Vagina (tissue), 2 donors: Measurements from ENCODE around the gene PODXL2.

ENCODE experiments used
- POLR2A ChIP-seq, 2 donors: fragments of 450-650 bp; IDR thresholded peaks; one replicate each; pipeline ENCODE4 v1.6.1; 2017; ENCODE audit warnings: antibody characterized with exemption in 2 of 2, mild to moderate bottlenecking in 2 of 2, moderate library complexity in 2 of 2
- POLR2AphosphoS5 ChIP-seq, 2 donors: sonication (generic); formaldehyde crosslinking; IDR thresholded peaks; one replicate each; pipeline ENCODE4 v1.9.0; 2017; ENCODE audit warnings: antibody characterized with exemption in 2 of 2, mild to moderate bottlenecking in 2 of 2, low read depth in 1 of 2; ENCODE audit not compliant: insufficient read depth in 1 of 2
- TF ChIP-seq, protein P1 (sequence below), 3 experiments: fragments of 450-650 bp in 2 of 3; fragments of 200-600 bp in 1 of 3; sonication (generic) in 1 of 3; IDR thresholded peaks; one replicate each; pipeline ENCODE4 v1.5.1; 2017 to 2019; ENCODE audit warnings: antibody characterized with exemption in 3 of 3, mild to moderate bottlenecking in 2 of 3, moderate library complexity in 2 of 3

- TF ChIP-seq, protein P1, sequence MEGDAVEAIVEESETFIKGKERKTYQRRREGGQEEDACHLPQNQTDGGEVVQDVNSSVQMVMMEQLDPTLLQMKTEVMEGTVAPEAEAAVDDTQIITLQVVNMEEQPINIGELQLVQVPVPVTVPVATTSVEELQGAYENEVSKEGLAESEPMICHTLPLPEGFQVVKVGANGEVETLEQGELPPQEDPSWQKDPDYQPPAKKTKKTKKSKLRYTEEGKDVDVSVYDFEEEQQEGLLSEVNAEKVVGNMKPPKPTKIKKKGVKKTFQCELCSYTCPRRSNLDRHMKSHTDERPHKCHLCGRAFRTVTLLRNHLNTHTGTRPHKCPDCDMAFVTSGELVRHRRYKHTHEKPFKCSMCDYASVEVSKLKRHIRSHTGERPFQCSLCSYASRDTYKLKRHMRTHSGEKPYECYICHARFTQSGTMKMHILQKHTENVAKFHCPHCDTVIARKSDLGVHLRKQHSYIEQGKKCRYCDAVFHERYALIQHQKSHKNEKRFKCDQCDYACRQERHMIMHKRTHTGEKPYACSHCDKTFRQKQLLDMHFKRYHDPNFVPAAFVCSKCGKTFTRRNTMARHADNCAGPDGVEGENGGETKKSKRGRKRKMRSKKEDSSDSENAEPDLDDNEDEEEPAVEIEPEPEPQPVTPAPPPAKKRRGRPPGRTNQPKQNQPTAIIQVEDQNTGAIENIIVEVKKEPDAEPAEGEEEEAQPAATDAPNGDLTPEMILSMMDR (IDR thresholded peaks at IDR 0.05) = no peak
- no peak for TF ChIP-seq POLR2A (IDR thresholded peaks at IDR 0.05)
- TF ChIP-seq POLR2AphosphoS5 (IDR thresholded peaks at IDR 0.05; ENCODE audit: insufficient read depth in 1 of 2, low read depth in 1 of 2) = no peak
Measured at GRCh38 chr3:127679534-127680145, 50.7 kb downstream of the PODXL2 start.
